SK-N-SH (cell line): ENCODE results near the gene GOLGA8A. TPM values are rescaled to one million over a fixed set of nuclear protein-coding genes. Genes with fewer than 3 reads are reported as not detected.

Experiments used
- CTCF ChIA-PET: fragments of 300-600, 350-600 bp; formaldehyde crosslinking; extraction: SDS; loops from one replicate; lab custom pipeline; 2021; lab: Yijun Ruan, JAX
- POLR2A ChIA-PET: fragments of 350-600 bp; sonication (Branson Sonifier 250); formaldehyde crosslinking; extraction: SDS; loops from one replicate; lab custom pipeline; 2020; ENCODE audit warnings: antibody characterized with exemption, inconsistent platforms; lab: Yijun Ruan, JAX
- DNase-seq: peaks from one replicate; pipeline ENCODE4 v3.0.0; 2012
- H2AFZ ChIP-seq: fragments of 200-600 bp; sonication (generic); 2 replicates; pipeline ENCODE4 v1.8.1; 2016; ENCODE audit warnings: antibody characterized with exemption, mild to moderate bottlenecking, low read depth
- H3F3A ChIP-seq: fragments of 200-600 bp; sonication (generic); replicated peaks from 2 replicates; pipeline ENCODE3; 2016; ENCODE audit warnings: antibody characterized with exemption, mild to moderate bottlenecking; ENCODE audit not compliant: insufficient read depth
- H3K27ac ChIP-seq, 2 experiments: fragments of 200-500 bp in 1 of 2; fragments of 200-600 bp in 1 of 2; sonication (Bioruptor generic) in 1 of 2; sonication (generic), shearing (Covaris generic) in 1 of 2; 2 replicates each; pipeline versions ENCODE4 v1.5.1 to v1.6.1; 2014 to 2016; ENCODE audit warnings: low read depth in 2 of 2, inconsistent platforms in 1 of 2, low read length in 1 of 2, mild to moderate bottlenecking in 1 of 2, mixed read lengths in 1 of 2
- H3K27me3 ChIP-seq: fragments of 200-600 bp; sonication (generic), shearing (Covaris generic); 2 replicates; pipeline ENCODE4 v1.6.1; 2016; ENCODE audit warnings: mixed run types; ENCODE audit not compliant: insufficient read depth
- H3K36me3 ChIP-seq, 2 experiments: fragments of 200-500 bp in 1 of 2; fragments of 200-600 bp in 1 of 2; sonication (Bioruptor generic) in 1 of 2; sonication (generic) in 1 of 2; replicated peaks in 1 of 2; 2 replicates each; pipeline versions ENCODE3 to v1.5.1; 2014 to 2016; ENCODE audit warnings: low read length in 1 of 2, mild to moderate bottlenecking in 1 of 2; ENCODE audit not compliant: insufficient read depth in 2 of 2, control insufficient read depth in 1 of 2
- H3K4me1 ChIP-seq, 2 experiments: fragments of 200-500 bp in 1 of 2; fragments of 200-600 bp in 1 of 2; sonication (Bioruptor generic) in 1 of 2; sonication (generic), shearing (Covaris generic) in 1 of 2; 2 replicates each; pipeline versions ENCODE4 v1.5.1 to v1.6.1; 2014 to 2016; ENCODE audit warnings: low read depth in 1 of 2, low read length in 1 of 2, mixed run types in 1 of 2; ENCODE audit not compliant: insufficient read depth in 2 of 2, control insufficient read depth in 1 of 2
- H3K4me2 ChIP-seq: fragments of 200-600 bp; sonication (generic), shearing (Covaris generic); 2 replicates; pipeline ENCODE4 v1.6.1; 2017; ENCODE audit warnings: mixed run types
- H3K4me3 ChIP-seq, 2 experiments: fragments of 200-500 bp in 1 of 2; fragments of 200-600 bp in 1 of 2; sonication (Bioruptor generic) in 1 of 2; sonication (generic), shearing (Covaris generic) in 1 of 2; 2 replicates each; pipeline versions ENCODE4 v1.5.1 to v1.8.1; 2014 to 2016; ENCODE audit warnings: low read depth in 2 of 2, inconsistent platforms in 1 of 2, low read length in 1 of 2, mild to moderate bottlenecking in 1 of 2, mixed read lengths in 1 of 2, moderate library complexity in 1 of 2
- H3K79me2 ChIP-seq: fragments of 200-600 bp; sonication (generic); 2 replicates; pipeline ENCODE4 v1.8.1; 2017; ENCODE audit warnings: mild to moderate bottlenecking; ENCODE audit not compliant: insufficient read depth
- H3K9ac ChIP-seq: fragments of 200-600 bp; sonication (generic); 2 replicates; pipeline ENCODE4 v1.6.1; 2017; ENCODE audit warnings: mixed run types
- H3K9me2 ChIP-seq: fragments of 200-600 bp; sonication (generic); 2 replicates; pipeline ENCODE4 v1.6.1; 2017; ENCODE audit warnings: mixed run types
- H3K9me3 ChIP-seq: fragments of 200-600 bp; sonication (generic); 2 replicates; pipeline ENCODE4 v1.6.1; 2017; ENCODE audit warnings: mixed run types, mild to moderate bottlenecking, moderate library complexity
- H4K20me1 ChIP-seq: fragments of 200-600 bp; sonication (generic); 2 replicates; pipeline ENCODE4 v1.6.1; 2017; ENCODE audit warnings: mild to moderate bottlenecking, mixed run types; ENCODE audit not compliant: insufficient read depth
- CHD2 ChIP-seq: fragments of 150-350 bp; IDR thresholded peaks from 2 replicates; pipeline ENCODE4 v1.6.1; 2018; ENCODE audit warnings: low read length; ENCODE audit not compliant: partially characterized antibody
- EZH2phosphoT487 ChIP-seq: fragments of 200-600 bp; sonication (generic); IDR thresholded peaks from 2 replicates; pipeline ENCODE4 v1.6.1; 2017; ENCODE audit warnings: low read depth, mixed run types, mild to moderate bottlenecking, antibody characterized with exemption, moderate library complexity, borderline replicate concordance
- FOSL2 ChIP-seq: IDR thresholded peaks from 2 replicates; pipeline ENCODE4 v1.4.0; 2012; ENCODE audit warnings: low read depth, mild to moderate bottlenecking, moderate library complexity, borderline replicate concordance
- FOXJ3 ChIP-seq: sonication (generic); formaldehyde crosslinking; IDR thresholded peaks from 2 replicates; pipeline ENCODE4 v1.5.1; 2020; ENCODE audit warnings: mild to moderate bottlenecking, missing genetic modification reagents
- FOXM1 ChIP-seq: IDR thresholded peaks from 2 replicates; pipeline ENCODE4 v1.4.0; 2012; ENCODE audit warnings: low read depth, mild to moderate bottlenecking
- GATA2 ChIP-seq: sonication (generic); formaldehyde crosslinking; IDR thresholded peaks from 2 replicates; pipeline ENCODE4 v1.5.0; 2020; ENCODE audit warnings: mild to moderate bottlenecking, missing genetic modification reagents
- JUND ChIP-seq: IDR thresholded peaks from 2 replicates; pipeline ENCODE4 v1.4.0; 2012
- MEF2A ChIP-seq: IDR thresholded peaks from 2 replicates; pipeline ENCODE4 v1.4.0; 2012; ENCODE audit warnings: low read depth, borderline replicate concordance
- MXI1 ChIP-seq: IDR thresholded peaks from 2 replicates; pipeline ENCODE4 v1.6.1; 2012; ENCODE audit warnings: mild to moderate bottlenecking, low read depth, low read length, improper control_type of control experiment
- RAD21 ChIP-seq: IDR thresholded peaks from 2 replicates; pipeline ENCODE4 v1.6.1; 2012; ENCODE audit warnings: mild to moderate bottlenecking, low read length
- RCOR1 ChIP-seq: fragments of 150-350 bp; IDR thresholded peaks from 2 replicates; pipeline ENCODE4 v1.6.1; 2017; ENCODE audit warnings: antibody characterized with exemption, low read length
- RXRA ChIP-seq: IDR thresholded peaks from 2 replicates; pipeline ENCODE4 v1.4.0; 2012; ENCODE audit warnings: low read depth, mild to moderate bottlenecking, borderline replicate concordance
- SIN3A ChIP-seq: IDR thresholded peaks from 2 replicates; pipeline ENCODE4 v1.6.1; 2012; ENCODE audit warnings: low read depth, mild to moderate bottlenecking, low read length, moderate library complexity, borderline replicate concordance
- ZBTB33 ChIP-seq: IDR thresholded peaks from 2 replicates; pipeline ENCODE4 v1.4.0; 2012; ENCODE audit warnings: low read depth, borderline replicate concordance
- WGBS: methylation state at CpG from one replicate; pipeline ENCODE4 v1.1.6; 2017; ENCODE audit warnings: low lambda C conversion rate; 5-methylcytosine and 5-hydroxymethylcytosine counted together
- polyA plus RNA-seq, 3 experiments: library from polyadenylated mRNA; depleted of rRNA; stranded (reverse); fragments of >200 nt; gene quantifications; 2 replicates each; pipeline ENCODE4 v1.2.3, GENCODE V29; 2012
- TF ChIP-seq, protein P1 (sequence below): fragments of 150-350 bp; IDR thresholded peaks from 2 replicates; pipeline ENCODE4 v1.6.1; 2016; ENCODE audit warnings: mild to moderate bottlenecking, low read depth, low read length
- TF ChIP-seq, protein P2 (sequence below): IDR thresholded peaks from 2 replicates; pipeline ENCODE4 v1.4.0; 2012; ENCODE audit warnings: low read depth, borderline replicate concordance

Gene GOLGA8A
- polyA plus RNA-seq, 1 of the 3 experiments (the other 2 are of a cell fraction) = 33.9 TPM

DNA sequence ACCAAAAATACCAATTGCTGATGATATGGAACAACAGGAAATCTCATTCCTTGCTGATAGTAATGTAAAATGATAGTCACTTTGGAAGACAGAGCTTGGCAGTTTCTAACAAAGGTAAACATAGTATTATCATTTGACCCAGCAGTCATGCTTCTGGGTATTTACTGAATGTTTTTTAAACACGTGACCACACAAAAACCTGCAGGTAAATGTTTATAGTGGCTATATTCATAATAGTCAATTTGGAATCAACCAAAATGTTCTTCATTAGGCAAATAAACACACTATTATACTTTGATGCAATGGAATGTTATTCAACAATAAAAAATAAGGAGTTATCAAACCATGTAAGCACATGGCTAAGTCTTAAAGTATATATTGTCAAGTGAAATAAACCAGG is 24.1 kb upstream of the GOLGA8A start:
- H3K9me3 ChIP-seq = no peaks in the 10 kb centered on the region
- no peak overlapping the region for H3K4me2 ChIP-seq
- H3K27ac ChIP-seq = no peak overlapping the region
- H3K9me2 ChIP-seq = no peaks in the 10 kb centered on the region
- no peak overlapping the region for H3K9ac ChIP-seq
- no peaks in the 10 kb centered on the region for H3K36me3 ChIP-seq
- no peaks in the 10 kb centered on the region for H4K20me1 ChIP-seq
- H3K79me2 ChIP-seq = no peaks in the 10 kb centered on the region
- DNase-seq = no peak
- no peaks in the 10 kb centered on the region for H3K4me1 ChIP-seq
- WGBS = 71% methylated on average over 1 of the region's 1 CpG
- H3F3A ChIP-seq = no peaks in the 10 kb centered on the region
- no peak overlapping the region for H2AFZ ChIP-seq
- H3K27me3 ChIP-seq = no peaks in the 10 kb centered on the region
- H3K4me3 ChIP-seq = no peak overlapping the region
- ChIA-PET POLR2A (interaction anchor here (0.8 kb wide), 1 partner anchor 24 kb away, joined by 3 read pairs; the partner anchor contains the start of gene GOLGA8A), CTCF (no interaction called here)
- TF ChIP-seq MEF2A (no peak), MXI1 (no peak), RCOR1 (no peak), RXRA (no peak), ZBTB33 (no peak), FOSL2 (no peak), FOXM1 (no peak), JUND (no peak), SIN3A (no peak), GATA2 (no peak)
- TF ChIP-seq, protein P1, sequence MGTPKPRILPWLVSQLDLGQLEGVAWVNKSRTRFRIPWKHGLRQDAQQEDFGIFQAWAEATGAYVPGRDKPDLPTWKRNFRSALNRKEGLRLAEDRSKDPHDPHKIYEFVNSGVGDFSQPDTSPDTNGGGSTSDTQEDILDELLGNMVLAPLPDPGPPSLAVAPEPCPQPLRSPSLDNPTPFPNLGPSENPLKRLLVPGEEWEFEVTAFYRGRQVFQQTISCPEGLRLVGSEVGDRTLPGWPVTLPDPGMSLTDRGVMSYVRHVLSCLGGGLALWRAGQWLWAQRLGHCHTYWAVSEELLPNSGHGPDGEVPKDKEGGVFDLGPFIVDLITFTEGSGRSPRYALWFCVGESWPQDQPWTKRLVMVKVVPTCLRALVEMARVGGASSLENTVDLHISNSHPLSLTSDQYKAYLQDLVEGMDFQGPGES = no peak
- TF ChIP-seq, protein P2, sequence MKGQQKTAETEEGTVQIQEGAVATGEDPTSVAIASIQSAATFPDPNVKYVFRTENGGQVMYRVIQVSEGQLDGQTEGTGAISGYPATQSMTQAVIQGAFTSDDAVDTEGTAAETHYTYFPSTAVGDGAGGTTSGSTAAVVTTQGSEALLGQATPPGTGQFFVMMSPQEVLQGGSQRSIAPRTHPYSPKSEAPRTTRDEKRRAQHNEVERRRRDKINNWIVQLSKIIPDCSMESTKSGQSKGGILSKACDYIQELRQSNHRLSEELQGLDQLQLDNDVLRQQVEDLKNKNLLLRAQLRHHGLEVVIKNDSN = no peak

GRCh38 chr15:34460451-34460850 is 22.8 kb upstream of the GOLGA8A start:
- TF ChIP-seq ZBTB33 (no peak), RAD21 (no peak), CHD2 (no peak), MXI1 (no peak), EZH2phosphoT487 (no peak), FOXM1 (no peak), FOXJ3 (no peak), RCOR1 (no peak), MEF2A (no peak)
- H3K27ac ChIP-seq = no peak overlapping the region
- no peaks in the 10 kb centered on the region for H3K36me3 ChIP-seq
- no peak overlapping the region for H3K9ac ChIP-seq
- no peak overlapping the region for H3K4me3 ChIP-seq
- no peaks in the 10 kb centered on the region for H3K9me3 ChIP-seq
- H3K4me1 ChIP-seq = no peaks in the 10 kb centered on the region
- H3K27me3 ChIP-seq = no peaks in the 10 kb centered on the region
- no peaks in the 10 kb centered on the region for H3K79me2 ChIP-seq
- no peaks in the 10 kb centered on the region for H3K9me2 ChIP-seq
- ChIA-PET POLR2A (no interaction called here), CTCF (interaction anchor here (1.0 kb wide), 1 partner anchor 24 kb away, joined by 3 read pairs; no protein-coding TSS in a partner anchor)
- H3F3A ChIP-seq = no peaks in the 10 kb centered on the region
- H2AFZ ChIP-seq = no peak overlapping the region
- no peak overlapping the region for H3K4me2 ChIP-seq
- DNase-seq = no peak
- H4K20me1 ChIP-seq = no peaks in the 10 kb centered on the region
- WGBS = 38% methylated on average over 1 of the region's 1 CpG
